Activated T-helper 1 cell treated with anti-CD3 and anti-CD28 coated beads, Interleukin-2, amount 50 U/mL, for 16 hours (primary cell): ENCODE results near the gene SCART1.

Source experiments
- DNase-seq, 2 donors: peaks; one replicate each; pipeline ENCODE4 v3.0.0-alpha.2; 2020; ENCODE audit warnings: low read depth in 1 of 2, low spot score in 1 of 2

The SCART1 gene

GRCh38 chr10:133454204-133454893, 604 bp downstream of the SCART1 start:
- no peak for DNase-seq

GRCh38 chr10:133455196-133455595, 1.5 kb downstream of the SCART1 start:
- DNase-seq = no peak

- no peak for DNase-seq
Observed at GRCh38 chr10:133455611-133456031, 1.9 kb downstream of the SCART1 start.

DNA sequence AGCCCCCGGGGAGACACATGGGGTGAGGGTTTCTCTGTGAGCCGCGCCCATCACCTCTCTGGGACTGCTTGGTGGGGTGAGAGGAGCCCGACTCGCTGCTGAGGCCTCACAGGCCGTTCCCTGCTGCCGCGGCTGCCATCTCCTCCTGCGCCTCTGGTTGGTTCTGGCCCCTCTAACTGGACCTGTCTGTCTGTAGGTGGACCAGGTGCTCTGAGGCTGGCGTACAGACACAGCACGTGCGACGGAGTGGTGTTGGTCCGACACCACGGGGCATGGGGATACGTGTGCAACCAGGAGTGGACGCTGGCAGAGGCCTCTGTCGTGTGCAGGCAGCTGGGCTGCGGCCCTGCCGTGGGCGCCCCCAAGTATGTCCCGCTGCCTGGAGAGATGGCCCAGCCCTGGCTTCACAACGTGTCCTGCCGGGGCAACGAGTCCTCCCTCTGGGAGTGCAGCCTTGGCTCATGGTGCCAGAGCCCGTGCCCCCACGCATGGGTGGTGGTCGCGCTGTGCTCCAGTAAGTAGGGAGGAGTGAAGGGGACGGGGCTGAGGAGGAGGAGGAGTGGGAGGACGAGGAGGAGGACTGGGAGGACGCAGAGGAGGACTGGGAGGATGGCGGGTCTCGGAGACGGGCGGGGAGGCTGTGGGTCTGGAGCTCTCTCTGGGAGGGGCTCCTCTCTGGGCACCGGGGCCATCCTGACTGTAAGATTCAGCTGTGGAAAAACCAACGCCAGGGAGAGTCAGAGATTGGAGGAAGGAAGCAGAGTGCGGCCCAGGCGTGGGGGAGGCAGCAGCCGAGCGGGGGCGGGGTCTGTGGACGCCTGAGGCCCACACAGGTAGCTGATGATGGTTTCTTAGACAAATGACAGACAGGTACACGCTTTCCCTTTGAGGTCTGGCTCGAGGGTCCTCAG, 2.6 kb downstream of the SCART1 start:
- DNase-seq = no peak

DNA sequence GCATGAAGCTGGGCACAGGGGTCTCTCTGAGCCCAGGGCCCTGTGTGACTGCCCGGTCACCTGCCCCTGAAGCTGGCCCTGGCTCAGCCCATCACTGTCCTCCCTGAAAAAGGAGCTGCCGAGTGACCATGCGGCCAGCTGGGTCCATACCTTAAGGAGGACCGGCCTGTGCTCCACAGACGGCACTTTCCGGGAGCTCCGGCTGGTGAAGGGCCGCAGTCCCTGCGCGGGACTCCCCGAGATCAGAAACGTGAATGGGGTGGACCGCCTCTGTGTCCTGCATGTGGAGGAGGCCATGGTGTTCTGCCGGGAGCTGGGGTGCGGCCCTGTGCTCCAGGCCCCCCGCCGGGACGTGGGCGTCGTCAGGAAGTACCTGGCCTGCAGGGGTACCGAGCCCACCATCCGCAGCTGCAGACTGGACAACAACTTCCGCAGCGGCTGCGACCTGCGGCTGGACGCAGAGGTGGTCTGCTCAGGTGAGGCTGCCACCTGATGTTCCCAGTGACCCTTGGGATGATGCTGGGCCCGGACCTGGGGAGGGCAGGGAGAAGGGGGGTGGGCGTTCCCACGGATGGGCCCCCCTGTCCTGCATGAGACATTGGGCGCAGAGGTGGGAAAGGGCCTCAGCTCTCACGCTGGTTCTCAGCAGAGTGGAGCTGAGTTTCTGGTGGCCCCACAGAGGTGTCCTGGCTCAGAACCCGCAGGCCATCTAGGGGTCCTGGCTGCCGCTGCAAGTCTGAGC, 3.5 kb downstream of the SCART1 start:
- no peak for DNase-seq

DNA sequence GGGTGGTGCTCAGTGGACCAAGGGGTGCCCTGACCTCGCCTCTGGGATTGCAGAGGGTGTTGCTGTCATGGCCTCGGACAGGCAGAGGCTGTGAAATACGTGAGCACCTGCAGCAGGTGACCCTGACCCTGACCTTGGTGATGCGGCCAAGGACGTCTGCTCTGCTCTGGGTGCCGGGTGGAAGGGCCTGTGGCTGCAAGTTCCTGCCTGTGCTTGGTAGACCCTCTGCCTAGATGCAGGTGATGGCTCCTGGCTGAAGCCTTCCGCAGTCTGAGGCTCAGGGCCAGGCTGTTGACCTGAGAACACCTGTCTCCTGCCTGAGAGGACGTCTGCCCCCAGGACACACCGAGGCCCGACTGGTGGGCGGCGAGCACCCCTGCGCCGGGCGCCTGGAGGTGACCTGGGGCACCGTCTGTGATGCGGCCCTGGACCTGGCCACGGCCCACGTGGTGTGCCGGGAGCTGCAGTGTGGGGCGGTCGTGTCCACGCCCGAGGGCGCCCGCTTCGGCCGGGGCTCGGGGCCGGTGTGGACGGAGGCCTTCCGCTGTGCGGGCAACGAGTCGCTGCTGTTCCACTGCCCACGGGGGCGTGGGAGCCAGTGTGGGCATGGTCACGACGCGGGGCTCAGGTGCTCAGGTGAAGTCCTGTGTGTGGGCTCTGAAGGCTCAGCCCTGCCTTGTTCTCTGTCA, 4.4 kb downstream of the SCART1 start:
- no peak for DNase-seq

DNA sequence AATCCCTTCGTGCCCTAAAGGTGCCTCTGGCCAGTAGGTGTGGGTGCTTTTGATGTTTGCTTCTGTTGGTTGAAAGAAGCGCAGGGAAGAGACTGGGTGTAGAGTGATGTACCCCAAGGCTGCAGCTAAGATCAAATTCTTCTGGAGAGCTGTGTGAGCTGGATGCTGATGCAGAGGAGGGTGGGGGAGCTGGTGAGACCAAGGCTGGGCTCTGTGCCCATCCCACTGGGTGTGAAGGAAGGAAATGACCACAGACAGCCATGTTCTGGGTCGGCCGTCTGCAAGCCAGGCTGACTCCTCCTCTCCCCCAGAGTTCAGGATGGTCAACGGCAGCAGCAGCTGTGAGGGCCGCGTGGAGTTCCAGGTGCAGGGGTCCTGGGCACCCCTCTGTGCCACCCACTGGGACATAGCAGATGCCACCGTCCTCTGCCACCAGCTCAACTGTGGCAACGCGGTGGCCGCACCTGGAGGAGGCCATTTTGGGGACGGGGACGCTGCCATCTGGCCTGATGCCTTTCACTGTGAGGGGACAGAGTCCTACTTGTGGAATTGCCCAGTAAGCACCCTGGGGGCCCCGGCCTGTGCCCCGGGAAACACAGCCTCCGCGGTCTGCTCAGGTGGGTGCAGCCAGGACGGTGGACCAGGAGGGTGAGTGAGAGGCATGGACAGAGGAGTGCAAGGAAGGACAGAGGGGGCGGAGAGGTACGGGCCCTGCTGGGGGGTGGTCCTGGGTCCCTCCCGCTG, 5.1 kb downstream of the SCART1 start:
- no peak for DNase-seq

DNA sequence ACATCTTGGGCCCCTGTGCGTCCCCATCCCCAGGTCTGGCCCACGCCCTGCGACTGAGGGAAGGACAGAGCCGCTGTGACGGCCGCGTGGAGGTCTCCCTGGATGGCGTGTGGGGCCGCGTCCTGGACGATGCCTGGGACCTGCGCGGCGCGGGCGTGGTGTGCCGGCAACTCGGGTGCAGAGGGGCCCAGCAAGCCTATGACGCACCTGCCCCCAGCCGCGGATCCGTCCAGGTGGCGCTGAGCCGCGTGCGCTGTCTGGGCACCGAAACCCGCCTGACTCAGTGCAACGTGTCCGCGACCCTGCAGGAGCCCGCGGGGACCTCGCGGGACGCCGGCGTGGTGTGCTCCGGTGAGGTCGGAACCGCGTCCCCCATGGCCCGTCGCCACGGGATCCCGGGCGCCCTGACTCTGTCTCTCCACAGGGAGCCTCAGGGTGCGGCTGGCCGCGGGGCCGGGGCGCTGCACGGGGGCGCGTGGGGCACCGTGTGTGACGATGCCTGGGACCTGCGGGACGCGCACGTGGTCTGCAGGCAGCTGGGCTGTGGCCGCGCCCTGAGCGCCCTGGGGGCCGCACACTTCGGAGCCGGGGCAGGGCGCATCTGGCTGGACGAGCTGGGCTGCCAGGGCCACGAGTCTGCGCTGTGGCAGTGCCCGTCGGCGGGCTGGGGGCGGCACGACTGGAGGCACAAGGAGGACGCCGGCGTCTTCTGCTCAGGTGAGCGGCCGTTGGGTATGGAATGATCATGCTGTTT, 5.9 kb downstream of the SCART1 start:
- DNase-seq = no peak

DNA sequence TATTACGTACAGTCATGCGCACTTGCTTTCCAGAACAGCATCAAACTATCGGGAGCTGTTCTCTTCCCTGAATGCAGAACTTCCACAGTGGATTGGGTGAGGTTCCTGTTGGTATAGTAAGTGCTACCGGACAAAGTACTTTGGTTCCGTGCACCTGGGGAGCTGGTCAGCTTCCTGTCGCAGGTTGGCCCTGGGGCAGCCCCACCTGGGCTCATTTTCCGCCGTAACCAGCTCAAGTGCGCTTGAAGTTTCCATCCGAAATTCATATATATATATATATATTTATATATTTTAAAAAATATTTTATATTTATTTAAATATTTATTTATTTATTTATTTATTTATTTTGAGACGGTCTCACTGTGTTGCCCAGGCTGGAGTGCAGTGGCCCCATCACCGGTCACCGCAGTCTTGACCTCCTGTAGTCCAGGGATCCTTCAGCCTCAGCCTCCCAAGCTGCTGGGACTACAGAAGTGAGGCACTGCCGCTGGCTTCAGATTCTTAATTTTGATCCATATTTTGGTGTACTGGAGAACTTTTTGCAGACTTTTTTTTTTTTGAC, 6.5 kb downstream of the SCART1 start:
- no peak for DNase-seq

- DNase-seq = no peak
Observed at GRCh38 chr10:133461027-133461426, 7.3 kb downstream of the SCART1 start.

- DNase-seq = no peak
Observed at GRCh38 chr10:133461841-133462240, 8.1 kb downstream of the SCART1 start.

GRCh38 chr10:133462512-133463305, 9.0 kb downstream of the SCART1 start:
- DNase-seq = no peak

DNA sequence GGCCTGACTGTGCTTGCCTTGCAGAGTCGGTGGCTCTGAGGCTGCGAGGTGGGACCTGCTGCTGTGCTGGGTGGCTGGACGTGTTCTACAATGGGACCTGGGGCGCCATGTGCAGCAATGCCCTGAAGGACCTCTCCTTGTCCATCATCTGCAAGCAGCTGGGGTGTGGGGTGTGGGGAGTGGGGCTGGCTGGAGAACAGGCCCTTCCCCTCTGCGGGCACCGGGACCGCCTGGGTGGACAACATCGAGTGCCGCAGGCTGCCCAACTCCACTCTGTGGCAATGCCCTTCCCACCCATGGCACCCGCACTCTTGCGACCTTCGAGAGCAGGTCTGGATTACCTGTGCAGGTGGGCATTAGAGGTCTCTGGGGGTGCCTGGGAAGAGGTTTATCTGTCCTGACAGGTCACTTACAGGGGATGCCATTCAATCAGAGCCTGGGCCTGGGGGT, 10.9 kb downstream of the SCART1 start:
- DNase-seq = no peak

GRCh38 chr10:133465191-133465949, 11.6 kb downstream of the SCART1 start:
- no peak for DNase-seq

DNA sequence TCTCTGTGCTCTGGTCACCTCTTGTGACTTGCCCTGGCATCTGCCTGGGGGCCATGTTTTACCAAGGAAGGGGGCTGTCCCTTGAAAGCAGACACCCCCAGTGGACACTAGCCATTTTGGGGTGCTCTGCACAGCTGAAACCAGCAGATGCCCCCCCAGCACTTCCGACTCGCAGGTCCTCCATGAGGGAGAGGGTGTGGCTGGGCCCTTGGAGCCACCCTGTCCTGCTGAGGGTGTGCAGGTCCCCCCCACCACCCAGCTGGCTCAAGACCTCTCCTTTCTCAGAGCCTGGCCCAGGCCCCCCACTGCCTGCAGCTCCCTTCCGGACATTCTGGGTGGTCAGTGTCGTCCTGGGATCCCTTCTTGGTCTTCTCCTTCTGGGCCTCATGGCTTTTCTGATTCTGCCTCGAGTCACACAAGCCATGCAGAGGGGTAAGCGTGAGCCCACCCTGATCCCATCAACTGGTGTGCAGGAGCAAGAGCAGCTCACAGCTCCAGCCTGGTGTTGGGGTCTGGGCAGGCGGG, 12.3 kb downstream of the SCART1 start:
- DNase-seq = no peak

DNA sequence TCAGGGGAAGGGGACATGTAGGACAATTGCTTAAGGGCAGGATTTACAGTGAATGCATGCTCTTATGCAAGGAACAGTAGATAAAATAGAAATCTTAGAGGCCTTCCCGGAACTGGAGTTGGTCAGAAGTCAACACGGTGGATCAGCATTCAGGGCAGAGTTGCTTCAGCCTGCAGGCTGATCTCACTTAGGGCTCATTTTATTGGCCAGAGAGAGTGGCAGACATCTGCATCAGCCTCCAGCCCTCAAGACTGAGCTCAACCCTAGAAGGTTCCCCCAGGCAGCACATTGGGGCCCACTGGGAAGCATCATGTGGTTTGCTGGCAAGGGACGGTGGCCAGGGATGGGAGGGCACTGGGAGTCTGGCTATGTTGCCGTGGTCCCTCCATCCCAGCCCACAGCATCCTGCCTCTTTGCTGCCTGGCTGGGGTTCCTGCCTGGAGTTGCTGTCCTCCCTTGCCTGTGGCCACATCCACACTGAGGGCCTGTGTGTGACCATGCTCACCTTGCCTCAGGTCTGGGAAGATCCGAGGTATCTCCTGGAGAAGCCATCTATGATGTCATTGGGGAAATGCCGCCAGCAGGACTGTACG, 13.0 kb downstream of the SCART1 start:
- DNase-seq = no peak

DNA sequence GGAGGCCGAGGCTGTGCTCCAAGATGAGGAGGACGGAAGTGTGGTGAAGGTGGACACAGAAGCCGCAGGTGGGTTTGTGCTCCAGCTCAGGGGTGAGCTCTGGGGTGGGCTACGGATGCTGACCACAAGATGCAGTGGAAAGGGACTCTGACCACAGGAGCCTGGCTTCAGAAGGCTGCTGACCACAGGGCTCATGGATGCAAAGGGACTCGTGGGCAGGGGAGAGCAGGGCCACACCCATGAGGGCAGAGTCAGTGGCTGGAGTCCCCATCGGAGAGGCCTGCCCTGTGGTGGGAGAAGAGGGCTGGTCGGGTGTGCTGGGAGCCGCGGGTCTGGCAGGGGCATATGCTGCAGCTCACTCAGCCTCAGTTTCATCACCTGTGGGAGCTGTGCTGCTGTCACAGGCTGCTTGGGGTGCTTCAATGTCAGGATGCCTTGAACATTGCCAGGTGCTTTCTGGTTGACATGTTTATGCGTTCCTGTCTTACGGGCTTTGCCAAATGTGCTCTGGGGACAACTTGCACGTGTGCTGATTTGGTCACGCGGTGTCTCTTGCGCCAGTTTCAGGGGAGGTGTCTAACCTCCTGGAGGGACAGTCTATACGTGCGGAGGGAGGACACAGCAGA, 13.7 kb downstream of the SCART1 start:
- DNase-seq = no peak
